GM04504 (cell line): ENCODE data around the gene ARHGAP23.
"Not testable (repeated sequence)": the region's sequence is repeated elsewhere in the genome, so short reads cannot be mapped to it uniquely, and the experiment has no call there.

Experiments used
- DNase-seq: peaks from one replicate; pipeline ENCODE4 v3.0.0-alpha.2; 2012; ENCODE audit warnings: low read depth

ARHGAP23 gene

DNA sequence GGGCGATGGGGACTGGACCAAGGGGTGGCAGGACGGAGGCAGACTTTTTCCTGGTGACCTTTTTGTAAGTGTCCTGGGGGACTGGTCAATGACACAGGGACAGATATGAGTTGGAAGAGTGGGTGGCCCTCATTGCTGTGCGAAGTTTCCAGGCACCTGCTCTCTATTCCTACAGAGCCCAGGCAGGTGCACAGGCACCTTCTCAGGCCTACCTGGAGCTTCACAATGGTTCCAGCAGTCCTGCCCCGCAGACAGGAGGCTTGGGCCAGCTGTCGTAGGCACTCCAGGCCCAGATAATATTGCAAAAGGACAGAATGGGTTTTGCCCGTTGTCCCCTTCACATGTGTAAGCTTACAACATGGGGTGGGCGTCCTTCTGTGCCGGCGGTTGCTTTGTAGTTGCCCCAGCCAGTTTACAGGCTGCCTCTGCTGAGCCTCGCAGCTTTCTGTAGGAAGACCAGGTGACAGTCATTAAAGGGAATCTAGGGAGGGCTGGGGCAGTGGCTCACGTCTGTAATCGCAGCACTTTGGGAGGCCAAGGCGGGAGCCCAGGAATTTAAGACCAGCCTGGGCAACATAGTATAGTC lies 84.3 kb downstream of the ARHGAP23 start:
- no peak for DNase-seq

DNA sequence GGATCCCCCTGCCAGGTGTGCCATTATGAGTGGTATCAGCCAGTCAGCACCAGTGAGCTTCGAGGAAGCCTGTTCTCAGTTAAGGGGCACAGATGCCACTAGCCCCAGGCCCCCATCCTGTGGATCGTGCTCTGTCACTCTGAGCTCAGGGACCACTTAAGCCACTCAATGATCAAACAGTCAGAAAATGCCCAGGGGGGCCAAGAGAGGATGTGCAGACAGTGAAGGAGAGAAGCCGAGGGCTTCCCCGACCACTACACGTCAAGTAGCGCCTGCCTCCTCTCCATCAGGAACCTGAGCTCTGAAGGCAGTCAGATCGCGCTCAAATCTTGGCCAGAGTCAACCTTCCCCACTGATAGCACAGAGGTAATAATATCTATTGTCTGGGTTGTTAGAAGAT lies 98.3 kb downstream of the ARHGAP23 start:
- not testable (repeated sequence) for DNase-seq

DNA sequence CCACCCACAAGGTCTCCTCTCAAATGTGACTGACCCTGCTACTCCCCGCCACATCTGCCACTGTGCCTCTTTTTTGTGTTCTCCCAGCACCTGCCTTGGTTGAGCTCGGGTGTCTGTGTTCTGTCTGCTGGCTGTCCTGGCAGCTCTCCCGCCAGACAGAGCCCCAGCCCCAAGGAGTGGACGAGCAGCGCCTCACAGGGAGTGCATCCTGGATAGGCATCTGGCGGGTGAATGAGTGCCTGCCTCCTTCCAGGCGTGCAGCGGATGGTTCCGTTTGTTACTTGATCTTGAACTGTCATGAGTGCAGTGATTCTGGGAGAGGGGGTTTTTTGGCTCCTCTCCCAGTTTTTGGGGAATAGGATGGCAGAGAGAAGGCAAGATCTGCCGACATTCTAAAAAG lies 99.9 kb downstream of the ARHGAP23 start:
- not testable (repeated sequence) for DNase-seq

DNA sequence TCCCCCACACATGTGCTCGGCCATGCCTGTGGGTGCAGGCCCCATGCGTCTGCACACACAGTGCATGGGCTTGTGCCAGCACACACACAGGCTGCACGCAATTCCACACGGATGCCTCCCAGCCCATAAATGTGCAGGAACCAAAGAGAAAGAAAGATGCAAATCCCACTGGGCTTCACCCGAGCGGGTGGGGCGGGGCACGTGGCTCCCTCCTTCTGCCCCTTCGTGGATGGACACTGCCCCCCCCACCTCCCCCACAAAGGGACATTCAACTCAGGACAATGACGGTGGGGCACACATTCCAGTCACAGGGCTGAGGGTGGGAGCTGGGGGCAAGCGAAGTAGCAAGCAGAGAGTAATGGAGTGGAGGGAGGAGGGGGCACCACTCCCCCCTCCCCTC lies 102.6 kb downstream of the ARHGAP23 start:
- not testable (repeated sequence) for DNase-seq

- DNase-seq: not testable (repeated sequence)
Measured at GRCh38 chr17:38531761-38532160, 103.5 kb downstream of the ARHGAP23 start.

DNA sequence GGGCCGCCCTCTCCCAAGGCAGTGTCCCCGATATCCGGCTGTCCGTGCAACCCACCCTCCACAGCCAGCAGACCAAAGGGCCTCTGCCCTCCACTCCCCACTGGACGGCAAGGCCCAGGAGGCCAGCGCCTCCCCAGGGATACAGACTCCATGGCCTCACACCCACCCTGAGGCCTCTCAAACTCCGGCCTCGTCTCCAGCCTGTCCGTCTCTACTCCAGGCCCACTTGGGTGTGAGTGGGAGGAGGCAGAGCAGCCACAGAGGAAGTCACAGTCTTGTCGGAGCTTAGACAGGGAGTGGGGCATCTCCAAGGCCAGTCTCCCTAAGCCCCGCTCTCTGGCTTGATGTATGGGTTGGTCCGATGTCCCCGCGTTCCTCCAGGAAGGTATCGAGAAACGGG lies 104.2 kb downstream of the ARHGAP23 start:
- DNase-seq: no peak

DNA sequence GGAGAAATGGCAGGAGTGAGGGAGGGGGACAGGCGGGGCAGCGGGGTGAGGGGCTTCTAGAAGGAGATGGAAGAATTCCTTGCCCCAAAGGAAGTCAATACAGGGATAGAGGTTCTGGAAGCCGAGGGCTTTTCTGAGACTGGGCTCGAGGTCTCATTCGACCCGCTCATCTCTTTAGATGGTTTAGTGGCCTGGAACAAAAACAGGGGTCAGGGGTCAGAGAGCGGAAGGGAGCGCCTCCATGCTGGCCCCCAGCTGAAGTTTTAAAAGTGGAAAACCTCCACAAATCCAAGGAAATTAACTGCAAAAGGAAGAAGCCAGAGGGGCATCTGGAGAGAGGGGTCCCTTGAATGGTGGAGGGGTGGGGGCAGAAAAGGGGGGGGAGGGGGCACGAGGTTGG lies 105.0 kb downstream of the ARHGAP23 start:
- DNase-seq: no peak

DNA sequence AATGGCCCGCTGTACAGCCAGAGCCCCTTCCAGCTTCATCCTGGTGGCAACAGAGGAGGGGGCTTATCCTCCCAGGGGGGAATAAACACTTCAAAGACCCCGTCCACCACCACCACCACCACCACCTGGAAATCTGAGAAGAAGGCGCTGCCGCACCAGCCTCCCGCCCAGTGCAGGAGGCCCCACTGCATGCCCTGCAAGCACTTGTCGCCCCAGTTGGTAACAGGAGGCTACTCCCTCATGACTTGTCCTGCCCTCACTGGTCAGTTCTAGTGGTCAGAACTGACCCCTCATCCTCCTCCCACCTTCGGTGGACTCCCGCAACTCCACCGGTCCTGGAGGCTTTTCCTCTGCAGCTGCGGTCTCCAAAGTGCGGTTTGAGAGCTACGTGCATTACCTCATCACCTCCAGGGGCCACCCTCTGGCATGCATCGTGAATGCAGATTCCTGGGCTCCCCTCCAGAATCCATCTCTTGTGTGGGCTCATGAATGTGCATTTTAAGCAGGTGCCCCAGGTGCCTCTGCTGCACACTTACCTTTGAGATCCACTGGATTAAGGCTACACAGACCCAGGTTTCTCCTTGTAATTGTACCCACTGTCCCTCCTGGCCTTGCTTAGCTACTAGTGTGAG lies 105.7 kb downstream of the ARHGAP23 start:
- no peak for DNase-seq

DNA sequence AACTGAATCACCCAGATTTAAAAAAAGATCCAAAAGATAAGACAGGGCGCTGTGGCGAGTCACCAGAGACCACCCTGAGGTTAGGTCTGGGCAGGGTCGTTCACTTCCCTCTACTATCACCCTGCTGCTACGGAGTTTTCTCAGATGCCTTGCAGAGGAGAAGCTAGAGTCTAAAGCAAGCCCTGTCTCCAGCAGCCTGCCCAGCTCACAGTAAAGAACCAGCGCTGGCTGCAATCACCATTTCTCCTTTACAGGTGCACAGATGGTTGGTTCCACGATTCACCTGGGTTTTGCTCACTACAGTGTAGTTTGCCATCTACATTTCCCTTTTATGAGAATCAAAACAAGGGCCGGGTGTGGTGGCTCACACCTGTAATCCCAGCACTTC lies 106.2 kb downstream of the ARHGAP23 start:
- DNase-seq: no peak

DNA sequence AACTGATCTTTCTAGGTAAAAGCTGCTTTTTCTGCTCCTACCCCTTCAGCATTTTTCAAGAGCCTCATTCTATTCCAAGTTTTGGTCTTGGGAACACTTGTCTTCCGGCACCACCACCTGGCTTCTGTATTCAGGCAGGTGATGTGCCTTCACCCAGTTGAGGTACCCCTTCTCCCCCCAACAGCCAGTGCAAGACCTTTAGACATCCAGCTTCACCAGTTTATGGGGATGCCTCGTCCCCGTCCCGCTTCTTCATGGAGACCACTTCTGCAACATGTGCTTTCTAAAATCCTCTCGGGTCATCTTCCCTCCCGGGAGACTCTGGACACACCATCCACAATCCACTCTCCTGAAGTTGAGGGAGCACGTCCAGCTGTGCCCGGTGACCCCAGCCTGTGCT lies 107.6 kb downstream of the ARHGAP23 start:
- no peak for DNase-seq

- no peak for DNase-seq
Measured at GRCh38 chr17:38536661-38537060, 108.4 kb downstream of the ARHGAP23 start.

DNA sequence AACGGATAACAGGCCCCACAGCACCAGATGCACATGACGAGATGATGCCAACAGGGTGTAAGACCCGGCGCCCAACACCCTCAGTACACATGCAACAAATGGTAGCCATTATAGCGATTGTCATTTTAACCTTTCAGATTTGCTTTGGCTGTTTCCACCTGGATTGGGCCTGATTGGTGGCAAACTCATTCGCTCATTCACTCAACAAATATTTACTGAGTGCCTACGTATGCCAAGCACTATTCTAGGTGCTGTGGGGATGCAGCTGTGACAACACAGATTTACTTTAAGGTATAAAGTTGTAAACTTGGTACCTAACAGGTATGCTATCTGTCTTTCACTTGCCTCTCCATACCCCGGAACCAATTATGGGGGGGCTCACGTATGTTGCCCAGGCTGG lies 110.6 kb downstream of the ARHGAP23 start:
- no peak for DNase-seq

DNA sequence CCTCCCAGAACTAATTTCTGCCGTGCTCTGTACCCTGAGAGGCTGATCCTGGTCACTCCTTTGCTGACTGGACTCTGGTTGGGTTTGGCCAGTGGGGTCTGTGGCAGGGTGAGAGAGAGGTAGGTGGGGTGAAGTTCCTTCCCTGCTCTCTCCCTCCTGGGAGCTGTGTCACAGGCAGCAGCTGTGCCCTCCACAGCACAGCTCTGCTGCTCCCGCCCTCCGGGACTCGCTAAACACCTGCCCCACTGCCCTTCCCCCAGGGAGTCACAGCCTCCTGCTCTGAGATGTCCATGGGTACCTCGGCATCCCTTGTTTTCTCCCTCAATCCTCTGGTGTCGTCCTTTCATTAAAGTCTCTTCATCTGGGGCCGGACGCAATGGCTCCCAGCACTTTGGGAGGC lies 111.1 kb downstream of the ARHGAP23 start:
- DNase-seq: no peak

GRCh38 chr17:38540514-38541045 lies 112.3 kb downstream of the ARHGAP23 start:
- DNase-seq: no peak

- DNase-seq: no peak
Measured at GRCh38 chr17:38541281-38541680, 113.0 kb downstream of the ARHGAP23 start.

DNA sequence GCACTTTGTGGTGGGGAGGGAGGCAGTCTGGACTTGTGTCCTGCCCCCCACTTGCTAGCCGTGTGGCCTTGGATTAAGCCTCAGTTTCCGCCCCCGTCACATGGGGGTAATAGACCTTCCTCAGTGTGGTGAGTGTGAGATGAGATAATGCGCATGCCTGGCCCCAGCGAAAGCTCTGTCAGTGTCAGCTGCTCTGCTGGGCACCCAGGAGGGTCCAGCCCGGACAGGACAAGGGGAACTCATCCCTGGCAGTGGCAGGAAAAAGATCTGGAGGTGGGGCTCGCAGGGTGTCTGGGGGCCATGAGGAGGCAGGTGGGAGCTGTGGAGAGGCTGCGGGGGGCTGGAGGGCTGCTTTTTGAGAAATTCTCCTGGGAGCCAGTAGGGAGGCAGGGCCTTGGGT lies 114.0 kb downstream of the ARHGAP23 start:
- no peak for DNase-seq

DNA sequence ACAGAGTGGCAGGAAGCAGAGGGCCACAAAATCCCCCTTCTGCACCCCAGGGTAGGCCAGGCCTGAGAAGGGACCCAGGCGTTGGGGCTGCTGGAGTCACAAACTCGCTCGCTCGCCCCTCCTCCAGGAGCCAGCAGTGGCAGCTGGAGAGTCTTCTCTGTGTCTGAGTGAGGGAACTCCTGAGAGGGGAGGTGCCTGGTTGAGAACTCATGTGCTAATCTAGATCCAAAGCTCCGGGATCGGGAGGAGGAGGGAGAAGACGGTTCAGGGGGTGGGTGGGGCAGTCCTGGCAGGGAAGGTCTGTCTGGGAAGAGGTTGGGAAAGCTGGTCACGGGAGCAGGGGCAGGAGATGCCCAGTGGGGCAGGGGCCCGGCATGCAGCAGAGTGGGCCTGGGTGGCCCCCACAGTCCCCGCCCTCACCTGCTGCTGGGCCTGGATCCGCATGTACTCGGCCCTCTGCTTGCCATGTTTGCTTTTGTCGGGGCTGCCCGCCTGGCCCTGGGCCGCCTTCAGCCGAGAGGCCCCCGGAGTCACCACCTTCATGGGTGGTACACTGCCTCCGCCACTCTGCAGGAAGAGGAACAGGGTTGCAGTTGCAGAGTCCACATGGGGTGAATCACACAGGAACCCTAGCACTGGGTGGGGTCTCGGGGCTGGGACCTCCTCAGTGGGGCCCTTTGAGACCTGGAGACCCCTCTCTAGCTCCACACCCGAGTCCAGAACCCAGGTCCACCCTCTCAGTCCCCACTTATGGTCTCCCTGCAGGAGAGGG lies 115.3 kb downstream of the ARHGAP23 start:
- DNase-seq: no peak

GRCh38 chr17:38544175-38544838 lies 116.0 kb downstream of the ARHGAP23 start:
- no peak for DNase-seq

- no peak for DNase-seq
Measured at GRCh38 chr17:38544839-38545209, 116.6 kb downstream of the ARHGAP23 start.

DNA sequence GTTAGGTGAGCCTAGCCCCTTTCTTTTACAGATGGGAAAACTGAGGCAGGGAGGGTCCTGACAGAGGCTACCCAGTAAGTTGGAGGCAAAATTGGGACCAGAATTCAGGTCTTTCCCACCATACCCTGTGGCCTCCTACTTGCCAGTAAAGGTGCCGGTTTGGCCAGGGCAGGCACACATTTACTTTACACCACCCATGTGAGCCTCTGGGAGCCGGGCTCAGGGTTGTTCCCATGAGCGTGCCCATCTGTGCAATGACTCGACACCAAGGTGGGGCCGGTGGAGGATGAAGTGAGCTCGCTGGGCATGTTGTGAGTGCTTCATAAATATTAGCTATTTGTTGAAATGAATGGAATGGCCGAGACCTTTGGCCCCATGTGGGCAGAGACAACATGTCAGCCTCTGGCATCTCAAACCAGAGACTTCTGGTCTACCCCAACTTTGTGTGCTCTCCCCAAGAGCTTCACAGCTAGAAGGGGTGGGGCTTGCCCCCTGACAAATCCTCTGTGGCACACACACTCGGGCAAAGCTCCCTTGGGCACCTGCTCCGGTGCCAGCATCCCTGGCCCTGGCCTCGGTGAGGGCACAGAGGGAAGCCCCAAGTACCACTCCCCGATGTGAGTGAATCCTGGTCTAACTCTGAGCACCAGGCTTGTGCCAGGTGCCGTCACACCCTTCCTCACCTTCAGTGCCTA lies 117.4 kb downstream of the ARHGAP23 start:
- no peak for DNase-seq

GRCh38 chr17:38546396-38546795 lies 118.1 kb downstream of the ARHGAP23 start:
- no peak for DNase-seq

GRCh38 chr17:38547444-38547843 lies 119.2 kb downstream of the ARHGAP23 start:
- no peak for DNase-seq
